NCI-H460 (cell line): Measurements from ENCODE around the gene ZFY. TPM values are rescaled to one million over a fixed set of nuclear protein-coding genes. Genes with fewer than 3 reads are reported as not detected.
"Not testable (repeated sequence)": the region's sequence is repeated elsewhere in the genome, so short reads cannot be mapped to it uniquely, and the experiment has no call there.

Source experiments
- DNase-seq: peaks from one replicate; pipeline ENCODE4 v3.0.0-alpha.2; 2016; ENCODE audit warnings: low read depth; ENCODE audit errors: extremely low read depth
- total RNA-seq: library from RNA; depleted of rRNA; stranded (reverse); fragments of >200 nt; shearing (Covaris generic); gene quantifications from 2 replicates; pipeline ENCODE4 v1.2.3, GENCODE V29; 2014

ZFY gene
- total RNA-seq, 1 experiment from 2014 or later = 12.9 TPM

DNA sequence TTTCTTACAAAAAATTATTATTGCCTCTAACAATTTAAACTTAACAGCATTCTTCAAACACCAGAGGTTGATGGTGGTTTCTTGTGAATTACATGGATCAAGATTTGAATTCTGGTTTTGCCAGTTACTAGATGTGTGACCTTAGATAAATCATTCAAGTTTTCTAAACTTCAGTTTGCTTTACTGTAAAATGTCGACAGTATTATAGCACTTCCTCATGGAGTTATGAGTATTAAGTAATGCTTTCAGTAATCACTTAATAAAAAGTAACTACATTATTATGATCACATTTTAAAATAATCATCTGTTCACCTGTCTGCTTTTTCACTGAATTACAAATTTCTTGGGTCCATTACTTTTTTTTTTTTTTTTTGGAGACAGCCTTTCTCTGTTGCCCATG is 37.5 kb downstream of the ZFY start:
- no peak for DNase-seq

DNA sequence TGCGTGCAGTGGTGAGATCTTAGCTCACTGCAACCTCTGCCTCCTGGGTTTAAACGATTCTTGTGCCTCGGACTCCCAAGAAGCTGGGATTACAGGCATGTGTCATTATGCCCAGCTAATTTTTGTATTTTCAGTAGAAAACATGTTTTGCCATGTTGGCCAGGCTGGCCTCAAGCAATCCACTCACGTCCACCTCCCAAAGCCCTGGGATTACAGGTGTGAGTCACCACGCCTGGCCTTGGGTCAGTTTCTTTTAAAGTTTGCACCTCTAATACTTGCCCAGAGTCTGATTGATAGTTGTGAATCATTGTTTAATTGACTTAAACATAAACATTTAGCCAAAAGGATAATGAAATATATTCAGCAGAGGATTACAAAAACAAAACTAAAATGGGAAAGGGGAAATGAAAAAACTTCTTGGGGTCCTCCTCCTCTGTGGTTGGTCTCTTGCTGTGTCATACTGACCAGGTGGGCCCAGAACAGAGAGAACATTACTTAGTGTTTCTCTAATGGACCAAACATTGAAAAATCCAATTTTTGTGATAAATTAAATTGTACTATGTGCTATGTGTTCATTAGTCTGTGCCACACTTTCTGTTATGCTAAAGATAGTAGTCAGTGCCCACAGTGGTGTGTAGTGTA is 38.0 kb downstream of the ZFY start:
- DNase-seq = no peak

DNA sequence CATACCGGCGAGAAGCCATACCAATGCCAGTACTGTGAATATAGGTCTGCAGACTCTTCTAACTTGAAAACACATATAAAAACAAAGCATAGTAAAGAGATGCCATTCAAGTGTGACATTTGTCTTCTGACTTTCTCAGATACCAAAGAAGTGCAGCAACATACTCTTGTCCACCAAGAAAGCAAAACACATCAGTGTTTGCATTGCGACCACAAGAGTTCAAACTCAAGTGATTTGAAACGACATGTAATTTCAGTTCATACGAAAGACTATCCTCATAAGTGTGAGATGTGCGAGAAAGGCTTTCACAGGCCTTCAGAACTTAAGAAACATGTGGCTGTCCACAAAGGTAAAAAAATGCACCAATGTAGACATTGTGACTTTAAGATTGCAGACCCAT is 44.1 kb downstream of the ZFY start:
- DNase-seq = no peak

DNA sequence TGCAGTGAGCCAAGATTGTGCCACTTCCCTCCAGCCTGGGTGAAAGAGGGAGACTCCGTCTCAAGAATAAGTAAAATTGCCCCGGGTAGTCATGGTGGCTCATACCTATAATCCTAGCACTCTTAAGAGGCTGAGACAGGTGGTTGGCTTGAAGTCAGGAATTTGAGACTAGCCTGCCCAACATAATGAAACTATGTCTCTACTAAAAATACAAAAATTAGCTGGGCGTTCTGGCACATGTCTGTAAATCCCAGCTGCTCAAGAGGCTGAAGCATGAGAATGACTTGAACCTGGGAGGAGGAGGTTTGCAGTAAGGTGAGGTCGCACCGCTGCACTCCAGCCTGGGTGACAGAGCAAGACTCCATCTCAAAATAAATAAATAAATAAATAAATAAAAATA is 49.3 kb downstream of the ZFY start:
- DNase-seq = no peak

DNA sequence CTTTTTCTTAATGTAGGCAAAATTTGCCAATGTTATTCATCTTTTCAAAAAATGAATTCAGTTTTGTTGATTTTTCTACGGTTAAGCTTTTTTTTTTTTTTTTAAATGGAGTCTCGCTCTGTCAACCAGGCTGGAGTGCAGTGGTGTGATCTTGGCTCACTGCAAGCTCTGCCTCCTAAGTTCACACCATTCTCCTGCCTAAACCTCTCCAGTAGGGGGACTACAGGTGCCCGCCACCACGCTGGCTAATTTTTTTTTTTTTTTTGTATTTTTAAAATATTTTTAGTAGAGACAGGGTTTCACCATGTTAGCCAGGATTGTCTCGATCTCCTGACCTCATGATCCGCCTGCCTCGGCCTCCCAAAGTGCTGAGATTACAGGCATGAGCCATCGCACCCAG is 52.0 kb downstream of the ZFY start:
- not testable (repeated sequence) for DNase-seq

DNA sequence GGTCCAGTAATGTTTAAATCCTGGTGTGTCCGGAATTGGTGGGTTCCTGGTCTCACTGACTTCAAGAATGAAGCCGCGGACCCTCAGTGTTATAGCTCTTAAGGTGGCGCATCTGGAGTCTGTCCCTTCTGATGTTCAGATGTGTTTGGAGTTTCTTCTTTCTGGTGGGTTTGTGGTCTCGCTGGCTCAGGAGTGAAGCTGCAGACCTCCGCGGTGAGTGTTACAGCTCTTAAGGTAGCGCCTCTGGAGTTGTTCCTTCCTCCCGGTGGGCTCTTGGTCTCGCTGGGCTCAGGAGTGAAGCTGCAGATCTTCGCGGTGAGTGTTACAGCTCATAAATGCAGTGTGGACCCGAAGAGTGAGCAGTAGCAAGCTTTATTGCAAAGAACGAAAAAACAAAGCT is 62.2 kb downstream of the ZFY start:
- DNase-seq = not testable (repeated sequence)

DNA sequence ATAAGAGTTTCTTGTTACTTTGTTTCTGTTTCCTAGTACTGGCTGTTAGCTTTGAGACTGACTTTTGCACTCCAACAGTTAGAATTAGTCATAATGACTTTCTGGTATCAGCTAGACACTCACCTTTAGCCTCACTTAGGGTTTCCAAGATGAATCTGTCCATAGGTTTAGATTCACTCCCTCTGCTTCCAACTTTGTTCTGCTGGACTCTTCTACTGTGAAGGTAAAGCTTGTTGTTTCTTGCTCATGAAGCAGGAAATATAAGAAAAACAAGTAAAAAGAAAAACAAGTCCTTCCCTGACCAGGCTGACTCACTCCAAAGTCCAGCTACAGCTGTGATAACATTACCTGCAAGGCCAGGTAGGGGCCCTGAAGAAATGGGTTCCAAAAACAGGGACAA is 67.0 kb downstream of the ZFY start:
- DNase-seq = no peak

DNA sequence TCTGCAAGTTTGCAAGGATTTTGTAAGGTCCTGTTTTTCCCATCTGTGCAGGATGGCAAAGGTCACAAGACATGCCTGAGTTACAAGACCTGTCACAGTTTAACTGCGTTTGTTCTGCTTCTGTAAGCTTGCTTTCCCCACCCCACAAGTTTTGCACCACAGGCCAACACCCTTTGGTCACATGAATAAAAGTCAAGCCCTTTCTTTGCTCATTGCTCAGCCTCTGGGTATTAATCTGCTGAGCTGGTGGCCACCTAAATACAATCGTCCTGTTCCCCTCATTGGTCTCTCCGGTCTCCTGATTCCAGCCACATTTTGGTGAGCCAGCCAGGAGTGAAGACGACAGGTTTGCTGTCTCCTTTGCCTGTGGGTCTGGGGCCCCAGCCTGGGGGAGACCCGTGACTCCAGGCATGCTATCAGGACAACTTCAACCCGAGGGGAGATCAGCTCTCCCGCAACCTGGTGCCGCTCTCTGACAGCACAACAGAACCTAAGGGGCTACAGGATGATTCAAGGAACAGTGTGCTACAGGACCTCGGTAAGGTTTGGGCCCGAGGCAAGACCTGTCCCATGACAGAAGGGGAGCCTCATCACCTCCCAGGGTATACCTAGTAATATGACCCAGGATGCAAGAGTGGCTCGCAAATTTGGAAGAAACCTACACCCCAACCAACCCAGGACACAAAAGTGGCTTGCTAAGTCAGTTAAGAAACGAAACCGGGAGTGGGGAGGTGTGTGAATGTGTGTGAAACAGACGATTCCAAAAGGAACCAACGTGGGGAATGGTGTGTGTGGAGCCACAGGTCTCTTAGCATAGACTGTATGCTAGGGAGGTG is 67.7 kb downstream of the ZFY start:
- DNase-seq = no peak

DNA sequence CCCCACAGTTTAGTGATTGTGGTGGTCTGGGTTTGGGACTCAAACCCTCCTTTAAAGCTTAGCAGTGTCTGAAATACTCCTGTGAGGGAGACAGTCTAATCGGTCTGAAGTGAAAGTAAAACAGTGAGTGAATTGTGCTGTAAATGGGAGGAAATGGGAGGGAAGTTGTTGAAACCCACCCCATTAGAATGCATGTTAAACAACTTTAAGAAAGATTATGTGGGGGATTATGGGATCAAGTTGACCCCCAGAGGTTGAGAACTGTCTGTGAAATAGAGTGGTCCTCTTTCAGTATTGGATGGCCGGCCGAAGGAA is 68.3 kb downstream of the ZFY start:
- DNase-seq = no peak

DNA sequence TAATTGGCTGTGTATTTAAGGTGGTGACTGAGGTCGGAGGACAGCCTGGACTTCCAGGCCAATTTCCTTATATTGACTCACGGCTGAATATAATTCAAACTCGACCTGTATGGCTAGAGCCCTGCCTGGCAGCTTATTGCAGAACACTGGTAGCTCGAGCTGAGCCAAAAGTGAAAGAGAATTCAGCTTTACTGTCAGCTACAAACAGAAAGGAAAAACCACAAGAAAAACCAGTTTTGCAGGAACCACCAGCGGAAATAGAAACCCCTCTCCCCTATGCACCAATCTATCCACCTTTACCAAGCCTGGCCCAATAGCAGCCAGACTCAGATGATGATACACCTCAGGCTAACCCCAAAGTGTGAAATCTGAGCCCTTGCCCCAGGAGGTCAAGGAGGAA is 68.7 kb downstream of the ZFY start:
- no peak for DNase-seq

DNA sequence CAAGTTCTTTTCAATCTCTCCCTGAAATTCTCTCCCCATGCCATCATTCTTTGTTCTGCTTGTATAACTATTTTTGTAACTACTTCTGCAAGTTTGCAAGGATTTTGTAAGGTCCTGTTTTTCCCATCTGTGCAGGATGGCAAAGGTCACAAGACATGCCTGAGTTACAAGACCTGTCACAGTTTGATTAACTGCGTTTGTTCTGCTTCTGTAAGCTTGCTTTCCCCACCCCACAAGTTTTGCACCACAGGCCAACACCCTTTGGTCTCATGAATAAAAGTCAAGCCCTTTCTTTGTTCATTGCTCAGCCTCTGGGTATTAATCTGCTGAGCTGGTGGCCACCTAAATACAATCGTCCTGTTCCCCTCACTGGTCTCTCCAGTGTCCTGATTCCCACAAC is 70.8 kb downstream of the ZFY start:
- not testable (repeated sequence) for DNase-seq

DNA sequence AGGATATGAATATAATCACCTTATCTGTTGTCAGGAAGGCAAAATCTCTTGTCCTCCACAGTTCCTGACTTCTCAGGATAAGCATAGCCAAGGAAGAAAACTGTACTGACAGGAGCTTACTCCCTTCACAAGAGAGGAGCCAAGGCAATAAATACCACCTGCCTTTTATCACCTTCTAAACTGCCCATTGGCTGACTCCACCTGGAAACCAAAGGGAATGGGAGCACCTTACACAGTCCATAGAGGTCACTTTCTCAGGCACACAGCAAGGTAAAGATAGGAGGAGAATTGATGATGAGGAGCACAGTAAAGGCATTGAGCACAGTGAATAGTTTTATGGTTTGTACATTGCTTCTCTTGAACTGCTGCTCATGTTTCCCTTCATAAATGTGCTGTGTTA is 72.8 kb downstream of the ZFY start:
- DNase-seq = no peak

DNA sequence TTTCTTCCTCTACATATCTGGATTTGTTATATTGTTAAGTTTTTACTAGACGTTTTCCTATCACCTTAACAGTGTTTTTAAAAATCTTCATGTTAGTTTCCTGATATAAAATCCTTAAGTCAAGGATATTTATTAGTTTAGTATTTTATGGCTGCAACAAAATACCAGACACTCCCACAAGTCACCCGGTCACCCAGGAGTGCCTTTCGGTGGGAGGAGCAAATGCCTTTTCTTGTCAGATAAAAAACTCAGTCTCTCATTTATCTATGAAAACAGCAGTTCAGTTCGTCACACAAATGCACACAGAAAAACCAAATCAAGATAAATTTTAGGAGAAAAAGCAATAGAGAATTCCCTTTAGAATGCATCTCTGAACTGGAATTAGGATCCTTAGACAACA is 77.0 kb downstream of the ZFY start:
- DNase-seq = no peak

DNA sequence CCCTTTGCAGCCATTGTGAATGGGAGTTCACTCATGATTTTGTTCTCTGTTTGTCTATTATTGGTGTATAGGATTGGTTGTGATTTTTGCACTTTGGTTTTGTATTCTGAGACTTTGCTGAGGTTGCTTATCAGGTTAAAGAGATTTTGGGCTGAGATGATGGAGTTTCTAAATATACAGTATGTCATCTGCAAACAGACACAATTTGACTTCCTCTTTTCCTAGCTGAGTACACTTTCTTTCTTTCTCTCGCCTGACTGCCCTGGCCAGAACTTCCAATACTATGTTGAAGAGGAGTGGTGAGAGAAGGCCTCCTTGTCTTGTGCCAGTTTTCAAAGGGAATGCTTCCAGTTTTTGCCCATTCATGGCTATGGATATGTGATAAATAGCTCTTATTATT is 81.4 kb downstream of the ZFY start:
- no peak for DNase-seq

DNA sequence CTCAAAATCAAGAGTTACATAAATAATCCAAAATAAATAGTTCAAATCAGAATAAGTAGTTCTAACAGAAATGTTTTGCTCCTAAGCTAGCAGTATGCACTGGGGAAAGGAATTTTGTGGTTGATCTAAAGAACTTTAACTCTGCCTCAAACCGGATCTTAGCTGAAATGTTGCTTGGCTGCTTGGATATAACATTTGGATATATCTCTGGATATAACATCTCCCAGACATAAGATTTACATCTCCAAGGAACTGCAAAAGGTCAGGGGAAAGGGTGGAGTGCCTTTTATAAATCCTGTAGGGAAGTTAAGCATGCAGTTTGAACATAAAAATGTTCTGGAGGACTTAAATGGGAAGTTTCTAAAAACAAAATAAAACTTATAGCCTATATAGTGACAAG is 83.4 kb downstream of the ZFY start:
- no peak for DNase-seq

DNA sequence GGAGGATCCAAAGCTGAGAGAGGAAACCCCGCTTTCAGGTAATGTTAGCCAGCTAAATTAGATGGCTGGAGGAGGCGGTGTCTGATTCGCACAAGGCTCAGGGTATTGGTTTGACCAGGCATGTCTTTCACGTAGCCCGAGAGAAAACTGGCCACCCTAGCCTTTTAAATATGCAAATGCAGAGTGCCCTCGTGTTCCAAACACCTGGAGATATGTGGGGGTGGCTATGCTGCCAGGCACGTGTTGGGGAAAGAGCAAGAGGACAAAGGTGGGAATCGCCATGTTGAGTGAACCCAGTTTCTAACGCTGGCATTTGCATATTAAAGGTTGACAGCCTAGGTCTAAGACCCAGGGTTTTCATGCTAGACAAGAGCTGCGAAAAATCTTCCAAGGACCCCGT is 84.4 kb downstream of the ZFY start:
- DNase-seq = no peak

DNA sequence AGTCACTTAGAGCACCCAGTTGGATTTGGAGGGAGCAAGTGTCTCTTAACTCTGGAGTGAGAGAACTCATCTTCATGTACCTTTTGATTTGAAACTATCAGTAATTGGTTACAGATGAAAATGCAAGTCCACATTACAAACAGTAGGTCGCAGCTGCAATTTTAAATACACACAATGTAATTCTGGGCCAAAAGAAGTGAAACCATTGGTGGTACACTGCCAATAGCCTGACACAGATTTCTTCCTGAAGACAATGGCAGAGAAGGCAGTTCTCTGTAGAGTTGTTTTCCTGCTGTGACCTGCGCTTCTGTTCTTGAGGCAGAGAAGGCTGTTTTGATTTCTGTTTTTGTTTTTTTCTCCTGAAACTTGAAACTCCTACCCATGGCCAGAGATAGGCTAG is 86.0 kb downstream of the ZFY start:
- no peak for DNase-seq

DNA sequence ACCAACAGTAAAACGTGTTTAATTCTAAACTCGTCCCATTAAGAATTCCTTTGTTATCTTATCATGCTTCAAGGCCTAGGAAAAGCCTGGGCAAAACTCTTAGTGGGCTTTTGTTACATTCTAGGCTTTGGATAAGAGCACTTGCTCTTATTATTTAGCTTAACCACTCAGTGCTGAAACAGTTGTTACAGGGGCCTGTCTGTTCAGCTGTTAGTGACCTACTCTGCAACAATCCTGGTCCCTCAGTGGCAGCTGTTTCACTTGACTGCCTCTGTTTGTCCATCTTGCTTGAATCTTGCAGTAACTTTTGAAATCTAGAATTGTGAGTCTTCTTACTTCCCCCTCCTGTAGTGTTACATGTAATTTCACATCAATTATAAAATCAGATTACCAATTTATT is 88.4 kb downstream of the ZFY start:
- no peak for DNase-seq

DNA sequence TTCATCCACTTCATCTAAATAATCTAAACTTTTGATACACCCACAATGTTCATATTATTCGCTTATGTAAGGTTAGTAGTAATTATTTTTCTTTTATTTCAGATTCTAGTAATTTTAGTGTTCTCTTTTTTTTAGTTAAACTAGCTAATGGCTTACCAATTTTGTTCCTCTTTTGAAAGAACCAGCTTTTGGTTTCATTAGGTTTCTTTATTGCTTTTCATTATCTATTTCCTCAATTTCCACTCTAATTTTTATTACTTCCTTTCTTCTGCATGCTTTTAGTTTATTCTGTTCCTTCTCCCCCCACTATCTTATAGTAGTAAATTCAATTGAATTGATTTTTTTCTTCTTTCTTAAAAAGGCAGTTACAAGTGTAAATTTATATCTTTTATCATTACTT is 90.2 kb downstream of the ZFY start:
- DNase-seq = no peak
